HCT116 (cell line): ENCODE results near the gene KRTAP10-11. TPM values are rescaled to one million over a fixed set of nuclear protein-coding genes. Genes with fewer than 3 reads are reported as not detected.

Experiments used
- ATAC-seq: fragments of 200-7000 bp; cut with Tn5 transposase; 2 replicates; pipeline ENCODE4 v1.9.1; 2020; ENCODE audit warnings: mild to moderate bottlenecking, moderate library complexity
- BruUV-seq: library from RNA; stranded (reverse); fragments of 400-500 nt; replicated peaks from 2 replicates; lab custom pipeline; 2021; lab: Mats Ljungman, UMichigan
- CTCF ChIA-PET: fragments of 300-600 bp; sonication (Branson Sonifier 250); formaldehyde crosslinking; loops from one replicate; lab custom pipeline; 2021; ENCODE audit warnings: antibody characterized with exemption; lab: Charles Lee
- POLR2A ChIA-PET: fragments of 300-600, 350-600 bp; sonication (Branson Sonifier 250); formaldehyde crosslinking; loops from one replicate; lab custom pipeline; 2021; ENCODE audit warnings: antibody characterized with exemption; lab: Charles Lee
- RAD21 ChIA-PET, 2 experiments: fragments of 300-600 bp; sonication (Branson Sonifier 250); formaldehyde crosslinking; loops; one replicate each; lab custom pipeline; 2023; ENCODE audit warnings: low total read pairs in 2 of 2; ENCODE audit not compliant: uncharacterized antibody in 2 of 2, unreplicated experiment in 2 of 2, low non-redundant PET in 1 of 2; lab: Charles Lee
- DNase-seq: peaks from one replicate; pipeline ENCODE4 v3.0.0-alpha.2; 2010; ENCODE audit warnings: low read depth, low spot score
- H2AFZ ChIP-seq: fragments of 200-600 bp; shearing (Covaris generic), sonication (generic); 2 replicates; pipeline ENCODE4 v1.6.1; 2017; ENCODE audit warnings: low read depth, mixed run types, mixed read lengths, antibody characterized with exemption, low read length; ENCODE audit not compliant: poor library complexity, severe bottlenecking
- H3K27ac ChIP-seq: 2 replicates; pipeline ENCODE4 v1.5.1; 2012; ENCODE audit warnings: low read depth, low read length
- H3K27me3 ChIP-seq: fragments of 200-600 bp; sonication (generic); 2 replicates; pipeline ENCODE4 v1.6.1; 2016; ENCODE audit warnings: mixed run types, low read length, mixed read lengths; ENCODE audit not compliant: insufficient read depth
- H3K36me3 ChIP-seq, 2 experiments: fragments of 200-500 bp in 1 of 2; fragments of 200-600 bp in 1 of 2; sonication (Bioruptor generic) in 1 of 2; sonication (generic) in 1 of 2; 2 replicates each; pipeline versions ENCODE4 v1.5.1 to v1.6.1; 2014 to 2016; ENCODE audit warnings: low read length in 2 of 2, inconsistent platforms in 1 of 2, mixed read lengths in 1 of 2, mixed run types in 1 of 2; ENCODE audit not compliant: insufficient read depth in 2 of 2, control insufficient read depth in 1 of 2
- H3K4me1 ChIP-seq, 2 experiments: fragments of 200-600 bp in 1 of 2; sonication (generic) in 1 of 2; 2 replicates each; pipeline versions ENCODE4 v1.5.1 to v1.6.1; 2012 to 2017; ENCODE audit warnings: low read length in 2 of 2, inconsistent platforms in 1 of 2, mild to moderate bottlenecking in 1 of 2, mixed read lengths in 1 of 2, mixed run types in 1 of 2, moderate library complexity in 1 of 2; ENCODE audit not compliant: insufficient read depth in 2 of 2, control insufficient read depth in 1 of 2
- H3K4me2 ChIP-seq: fragments of 200-600 bp; sonication (generic); 2 replicates; pipeline ENCODE4 v1.6.1; 2017; ENCODE audit warnings: mixed run types, low read length, mixed read lengths
- H3K4me3 ChIP-seq, 2 experiments: fragments of 200-600 bp in 1 of 2; sonication (generic) in 1 of 2; replicated peaks in 1 of 2; 2 replicates each; pipeline ENCODE4 v1.5.1; 2011 to 2016; ENCODE audit warnings: low read length in 2 of 2, control low read depth in 1 of 2, low read depth in 1 of 2, mild to moderate bottlenecking in 1 of 2, mixed read lengths in 1 of 2, mixed run types in 1 of 2
- H3K79me2 ChIP-seq: fragments of 200-600 bp; sonication (generic); 2 replicates; pipeline ENCODE4 v1.6.1; 2017; ENCODE audit warnings: mild to moderate bottlenecking, mixed run types, low read length, moderate library complexity, mixed read lengths; ENCODE audit not compliant: insufficient read depth
- H3K9ac ChIP-seq: fragments of 200-600 bp; sonication (generic); 2 replicates; pipeline ENCODE4 v1.6.1; 2016; ENCODE audit warnings: low read length, mixed read lengths
- H3K9me2 ChIP-seq: fragments of 200-600 bp; sonication (generic), shearing (Covaris generic); 2 replicates; pipeline ENCODE4 v1.6.1; 2017; ENCODE audit warnings: mixed run types, mild to moderate bottlenecking, moderate library complexity; ENCODE audit not compliant: insufficient read depth
- H3K9me3 ChIP-seq, 2 experiments: fragments of 200-500 bp in 1 of 2; fragments of 200-600 bp in 1 of 2; sonication (Bioruptor generic) in 1 of 2; sonication (generic) in 1 of 2; 2 replicates each; pipeline ENCODE4 v1.6.1; 2014 to 2017; ENCODE audit warnings: low read length in 2 of 2, mixed read lengths in 2 of 2, inconsistent platforms in 1 of 2, low read depth in 1 of 2, mild to moderate bottlenecking in 1 of 2, mixed run types in 1 of 2, moderate library complexity in 1 of 2; ENCODE audit not compliant: control insufficient read depth in 1 of 2, insufficient read depth in 1 of 2
- H4K20me1 ChIP-seq: fragments of 200-600 bp; sonication (generic), shearing (Covaris generic); 2 replicates; pipeline ENCODE4 v1.6.1; 2017; ENCODE audit warnings: mixed run types, mild to moderate bottlenecking, moderate library complexity; ENCODE audit not compliant: insufficient read depth
- CEBPB ChIP-seq: IDR thresholded peaks from 2 replicates; pipeline ENCODE4 v1.6.1; 2012; ENCODE audit warnings: low read depth
- CTCF ChIP-seq, 3 experiments: fragments of 200-600 bp in 1 of 3; sonication (generic) in 1 of 3; IDR thresholded peaks in 2 of 3; conservative IDR thresholded peaks in 1 of 3; 2 replicates each; pipeline ENCODE4 v1.5.1; 2012 to 2017; ENCODE audit warnings: low read depth in 2 of 3, low read length in 2 of 3, antibody characterized with exemption in 1 of 3, borderline replicate concordance in 1 of 3, control low read depth in 1 of 3, mild to moderate bottlenecking in 1 of 3, mixed read lengths in 1 of 3, mixed run types in 1 of 3, moderate library complexity in 1 of 3; ENCODE audit not compliant: insufficient read depth in 1 of 3
- EGR1 ChIP-seq: IDR thresholded peaks from 2 replicates; pipeline ENCODE4 v1.6.1; 2012; ENCODE audit warnings: low read depth
- ELF1 ChIP-seq: IDR thresholded peaks from 2 replicates; pipeline ENCODE4 v1.6.1; 2012; ENCODE audit warnings: low read depth, borderline replicate concordance
- EZH2 ChIP-seq: fragments of 200-600 bp; sonication (generic); IDR thresholded peaks from 2 replicates; pipeline ENCODE4 v1.6.1; 2017; ENCODE audit warnings: antibody characterized with exemption, mixed run types
- EZH2phosphoT487 ChIP-seq: fragments of 200-600 bp; IDR thresholded peaks from 2 replicates; pipeline ENCODE4 v1.6.1; 2018; ENCODE audit warnings: antibody characterized with exemption, borderline replicate concordance
- JUND ChIP-seq: IDR thresholded peaks from 2 replicates; pipeline ENCODE4 v1.6.1; 2012
- POLR2A ChIP-seq: IDR thresholded peaks from 2 replicates; pipeline ENCODE4 v1.7.0; 2011; ENCODE audit warnings: borderline replicate concordance; ENCODE audit not compliant: insufficient read depth, insufficient read length; ENCODE audit errors: extremely low read depth
- SP1 ChIP-seq: IDR thresholded peaks from 2 replicates; pipeline ENCODE4 v1.6.1; 2012; ENCODE audit warnings: low read depth
- SRF ChIP-seq: IDR thresholded peaks from 2 replicates; pipeline ENCODE4 v1.6.1; 2012; ENCODE audit warnings: low read depth
- TCF7L2 ChIP-seq: IDR thresholded peaks from 2 replicates; pipeline ENCODE4 v1.7.0; 2011; ENCODE audit warnings: borderline replicate concordance, inconsistent platforms; ENCODE audit not compliant: insufficient read depth, insufficient read length; ENCODE audit errors: extremely low read depth
- ZBTB33 ChIP-seq: IDR thresholded peaks from 2 replicates; pipeline ENCODE4 v1.6.1; 2011; ENCODE audit warnings: mild to moderate bottlenecking, low read length, moderate library complexity; ENCODE audit not compliant: insufficient replicate concordance; ENCODE audit errors: extremely low read depth
- ZFX ChIP-seq: fragments of 450-650 bp; IDR thresholded peaks from 2 replicates; pipeline ENCODE4 v1.6.1; 2017
- ZNF274 ChIP-seq: fragments of 200-500 bp; sonication (Bioruptor generic); IDR thresholded peaks from 2 replicates; pipeline ENCODE4 v1.6.1; 2014; ENCODE audit warnings: mild to moderate bottlenecking, low read depth, low read length, inconsistent platforms
- intact Hi-C: fragments of 100-400 bp; cut with micrococcal nuclease; formaldehyde crosslinking; loops from 2 replicates; pipeline ENCODE4 v1.10.0; 2022
- total RNA-seq: library from RNA; stranded (reverse); gene quantifications from one replicate; pipeline ENCODE4 v1.2.1, GENCODE V29; 2021; ENCODE audit not compliant: unreplicated experiment

Gene KRTAP10-11
- total RNA-seq, 1 experiment from 2014 or later, result not detected

DNA sequence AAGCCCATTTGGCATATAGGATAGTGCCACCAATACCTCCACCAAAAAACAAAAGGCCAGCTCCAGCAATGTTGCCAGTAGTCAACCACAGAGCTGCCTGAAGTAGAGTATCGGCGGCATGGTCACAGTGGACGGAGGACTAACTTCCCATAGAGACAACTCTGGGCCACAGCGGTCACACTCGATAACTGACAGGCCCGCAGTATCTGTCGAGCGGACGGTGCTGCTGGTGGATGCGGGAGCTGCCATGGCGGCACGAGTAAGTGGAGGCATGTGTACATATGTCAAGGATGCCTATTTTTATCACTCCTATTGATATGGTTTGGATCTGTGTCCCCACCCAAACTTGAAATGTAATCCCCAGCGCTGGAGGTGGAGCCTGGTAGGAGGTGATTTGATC, 31.7 kb downstream of the KRTAP10-11 start:
- ChIA-PET RAD21 (no interaction called here), CTCF (no interaction called here), POLR2A (no interaction called here)
- no peaks in the 10 kb centered on the region for H4K20me1 ChIP-seq
- H3K27me3 ChIP-seq, result peaks cover 6% of the 10 kb centered on the region; the same call in 1 of the 2 replicates
- no peaks in the 10 kb centered on the region for H3K79me2 ChIP-seq
- H3K9me3 ChIP-seq, result 0 out of 4 replicates have a peak, but pooled peaks cover 0 to 1% of the 10 kb centered on the region in 2 experiments
- TF ChIP-seq SP1 (no peak), EZH2 (no peak)
- no peaks in the 10 kb centered on the region for H3K4me1 ChIP-seq
- no TSS peak for BruUV-seq
- H2AFZ ChIP-seq, result no peak overlapping the region
- H3K4me3 ChIP-seq, result no peak overlapping the region
- no peaks in the 10 kb centered on the region for H3K9me2 ChIP-seq
- no peak overlapping the region for H3K4me2 ChIP-seq
- H3K27ac ChIP-seq, result no peak overlapping the region
- H3K9ac ChIP-seq, result no peak overlapping the region
- H3K36me3 ChIP-seq, result no peaks in the 10 kb centered on the region
- DNase-seq, result no peak
- intact Hi-C loops, result loop anchor here (10.0 kb wide), 1 partner anchor 113 kb away; no protein-coding TSS in a partner anchor
- no peak for ATAC-seq

DNA sequence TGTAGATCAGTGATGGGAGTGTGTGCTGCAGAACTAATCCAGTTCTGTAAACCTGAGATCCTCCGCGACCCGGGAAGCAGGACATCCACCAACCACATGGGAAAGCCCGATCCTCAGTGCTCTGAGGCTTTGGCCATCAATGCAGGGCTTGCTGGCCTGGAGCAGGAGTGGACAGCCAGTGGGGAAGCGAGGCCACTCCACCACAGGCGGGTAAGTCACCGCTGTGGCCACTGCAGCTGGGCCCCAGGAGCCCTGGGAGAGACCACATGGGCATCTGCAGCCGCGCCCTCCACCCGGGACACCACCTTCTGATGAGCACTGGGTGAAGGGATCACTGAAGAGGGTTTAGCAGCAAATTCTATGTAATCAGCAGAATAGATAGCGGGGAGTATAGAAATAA, 34.9 kb downstream of the KRTAP10-11 start:
- no peak overlapping the region for H3K4me3 ChIP-seq
- no peaks in the 10 kb centered on the region for H3K9me2 ChIP-seq
- H3K9me3 ChIP-seq, result no peaks in the 10 kb centered on the region
- H3K27me3 ChIP-seq, result peaks cover 6% of the 10 kb centered on the region; the same call in 1 of the 2 replicates
- POLR2A ChIA-PET, result no interaction called here
- no peaks in the 10 kb centered on the region for H4K20me1 ChIP-seq
- CTCF ChIA-PET, result no interaction called here
- no peak for TF ChIP-seq CEBPB
- TF ChIP-seq CTCF (IDR thresholded peaks at IDR 0.05 in 2 of 3, conservative IDR thresholded peaks at IDR 0.05 in 1 of 3; ENCODE audit: borderline replicate concordance in 1 of 3, insufficient read depth in 1 of 3, low read depth in 2 of 3, low read length in 2 of 3), result no peak
- no peak for TF ChIP-seq ZNF274
- no peak for TF ChIP-seq ZBTB33
- no peak for TF ChIP-seq EZH2phosphoT487
- no peak for TF ChIP-seq EGR1
- no peak for TF ChIP-seq SRF
- no peak for TF ChIP-seq JUND
- TF ChIP-seq ZFX, result no peak
- no peak for TF ChIP-seq ELF1
- no peak for TF ChIP-seq SP1
- no peak for TF ChIP-seq TCF7L2
- no peak for TF ChIP-seq EZH2
- TF ChIP-seq POLR2A, result no peak
- no TSS peak for BruUV-seq
- no peak overlapping the region for H3K4me2 ChIP-seq
- H2AFZ ChIP-seq, result no peak overlapping the region
- DNase-seq, result no peak
- H3K9ac ChIP-seq, result no peak overlapping the region
- RAD21 ChIA-PET, result no interaction called here
- ATAC-seq, result no peak
- H3K36me3 ChIP-seq, result no peaks in the 10 kb centered on the region
- H3K79me2 ChIP-seq, result no peaks in the 10 kb centered on the region
- H3K4me1 ChIP-seq, result no peaks in the 10 kb centered on the region
- no peak overlapping the region for H3K27ac ChIP-seq
- intact Hi-C loops, result no loop called here
